Upper lobe of left lung (tissue), 4 donors: ENCODE data around the gene IRAK1.

Experiments used
- CTCF ChIP-seq, 6 experiments: fragments of 450-650 bp in 4 of 6; fragments of 200-600 bp in 2 of 6; sonication (generic) in 2 of 6; IDR thresholded peaks; one replicate each; pipeline ENCODE4 v1.5.1; 2016 to 2019; ENCODE audit warnings: antibody characterized with exemption in 6 of 6
- POLR2A ChIP-seq, 4 donors: fragments of 450-650 bp; IDR thresholded peaks; one replicate each; pipeline ENCODE4 v1.5.1; 2016 to 2017; ENCODE audit warnings: antibody characterized with exemption in 4 of 4, mild to moderate bottlenecking in 2 of 4

GRCh38 chrX:154027986-154028385 lies 8.3 kb upstream of the IRAK1 start:
- TF ChIP-seq CTCF (IDR thresholded peaks at IDR 0.05), result no peak
- TF ChIP-seq POLR2A (IDR thresholded peaks at IDR 0.05), result no peak
